GM12865 (cell line): ENCODE results near the gene QARS1.

Experiments
- DNase-seq: peaks from one replicate; pipeline ENCODE4 v3.0.0; 2010; ENCODE audit warnings: low read depth
- H3K4me3 ChIP-seq: 2 replicates; pipeline ENCODE4 v1.5.1; 2011; ENCODE audit warnings: mild to moderate bottlenecking, low read depth, low read length, control low read depth
- CTCF ChIP-seq: IDR thresholded peaks from 2 replicates; pipeline ENCODE4 v1.5.1; 2011; ENCODE audit warnings: low read length, control low read depth, low read depth, inconsistent platforms; ENCODE audit not compliant: insufficient read depth; ENCODE audit errors: missing control alignments

The QARS1 gene

GRCh38 chr3:49124991-49125670 is 20.6 kb upstream of the QARS1 start:
- peak; percentile 28 for DNase-seq
- H3K4me3 ChIP-seq: no peak overlapping the region
- TF ChIP-seq CTCF: peak; percentile 37

GRCh38 chr3:49124203-49124602 is 19.6 kb upstream of the QARS1 start:
- H3K4me3 ChIP-seq: no peak overlapping the region
- DNase-seq: no peak
- TF ChIP-seq CTCF: no peak

GRCh38 chr3:49123687-49124086 is 19.1 kb upstream of the QARS1 start:
- H3K4me3 ChIP-seq: no peak overlapping the region
- DNase-seq: no peak
- TF ChIP-seq CTCF: no peak

GRCh38 chr3:49122886-49123545 is 18.5 kb upstream of the QARS1 start:
- no peak for TF ChIP-seq CTCF
- no peak overlapping the region for H3K4me3 ChIP-seq
- no peak for DNase-seq

GRCh38 chr3:49122451-49122850 is 17.9 kb upstream of the QARS1 start:
- DNase-seq: no peak
- no peak for TF ChIP-seq CTCF
- H3K4me3 ChIP-seq: no peak overlapping the region

- no peak overlapping the region for H3K4me3 ChIP-seq
- TF ChIP-seq CTCF: no peak
- DNase-seq: no peak
These were observed 17.5 kb upstream of the QARS1 start for GRCh38 chr3:49122022-49122421.
